Measurements from ENCODE around the gene VPS13D.

The VPS13D gene

DNA sequence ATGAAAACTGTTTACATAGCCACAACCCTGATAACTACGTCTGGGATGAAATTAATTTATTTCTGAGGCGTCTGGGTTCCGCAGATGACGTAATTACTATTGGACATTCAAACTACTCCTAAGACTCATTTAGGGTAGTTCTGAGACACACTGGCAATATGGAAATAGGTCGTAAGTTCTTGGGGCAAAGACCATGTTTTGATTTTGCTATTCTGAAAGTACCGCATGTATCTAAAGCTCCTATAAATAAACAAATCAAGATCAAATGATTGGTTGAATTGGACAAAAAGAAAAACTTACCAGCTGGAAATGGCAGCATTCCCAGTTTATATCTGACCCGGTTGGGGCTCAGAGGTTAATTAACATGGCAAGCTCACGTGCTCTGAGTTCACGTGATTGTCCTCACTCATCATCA is 313.9 kb downstream of the VPS13D start:
- ATAC-seq, result no peak

GRCh38 chr1:12544357-12544756 is 314.5 kb downstream of the VPS13D start:
- ATAC-seq, result no peak

GRCh38 chr1:12544992-12545391 is 315.2 kb downstream of the VPS13D start:
- no peak for ATAC-seq

DNA sequence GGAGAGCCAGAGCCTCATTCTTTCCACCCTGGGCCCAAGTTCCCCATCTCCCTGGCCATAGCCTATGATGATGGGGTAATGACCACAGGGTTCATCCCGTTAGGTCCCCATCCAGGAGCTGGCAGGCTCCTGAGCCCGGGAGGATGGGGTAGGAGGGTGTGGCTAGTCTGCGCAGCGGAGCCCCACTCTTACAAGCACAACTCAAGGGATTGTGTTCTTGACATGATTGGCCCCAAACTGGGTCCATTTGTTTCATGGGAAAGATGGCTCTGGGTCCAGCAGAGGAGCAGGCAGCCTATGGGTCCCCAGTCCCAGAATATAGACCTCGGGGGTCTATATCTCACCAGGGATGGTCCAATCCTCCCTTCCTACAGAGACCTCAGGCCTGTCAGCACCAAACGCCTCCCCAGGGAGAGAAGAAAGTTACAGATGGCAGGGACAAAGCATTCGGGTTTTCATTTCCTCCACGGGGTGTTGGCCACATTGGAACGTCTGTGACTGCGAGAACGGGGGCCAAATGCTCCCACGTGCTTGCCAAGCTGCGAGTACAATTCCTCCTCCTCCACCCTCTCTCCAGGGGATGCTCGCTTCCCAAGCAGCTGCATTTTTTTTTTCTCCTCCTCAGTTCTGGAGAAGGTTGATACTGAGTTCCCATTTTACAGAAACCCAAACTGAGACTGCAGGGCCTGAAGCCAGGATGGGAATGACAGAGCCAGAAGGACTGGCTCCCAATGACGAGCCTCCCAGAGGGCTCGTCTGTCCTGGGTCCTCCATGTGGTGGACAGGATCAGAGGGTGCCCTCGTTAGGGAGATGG is 317.1 kb downstream of the VPS13D start:
- ATAC-seq, result no peak

DNA sequence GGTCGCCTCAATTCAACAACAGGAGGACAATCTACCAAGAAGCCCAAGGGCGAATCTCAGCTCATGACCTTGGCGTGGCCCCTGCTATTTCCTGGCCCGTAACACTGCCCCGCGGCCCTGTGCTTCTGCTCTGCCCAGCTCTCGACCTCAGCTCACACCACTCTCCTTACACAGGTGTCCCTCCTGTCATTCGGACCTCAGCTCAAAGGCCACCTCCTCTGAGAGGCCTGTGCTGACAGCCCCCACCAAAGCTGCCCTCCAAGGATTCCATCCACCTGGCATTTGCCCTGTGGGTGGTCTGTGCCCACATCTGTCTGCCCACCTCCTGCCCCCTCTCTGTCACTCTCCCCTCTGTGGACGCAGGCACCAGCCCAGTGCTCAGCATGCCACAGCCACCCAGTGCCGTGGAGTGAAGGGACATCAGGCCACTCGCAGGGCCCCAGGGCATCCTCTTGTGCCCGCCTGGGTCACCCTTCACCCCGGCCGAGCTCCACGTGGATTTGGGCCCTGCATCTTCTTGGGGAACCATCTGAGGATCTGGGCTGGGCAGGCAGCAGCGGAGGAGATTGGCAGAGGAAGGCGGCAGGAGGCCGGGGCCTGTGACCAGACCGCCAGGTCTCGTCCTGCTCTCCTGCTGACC is 317.9 kb downstream of the VPS13D start:
- ATAC-seq, result no peak

DNA sequence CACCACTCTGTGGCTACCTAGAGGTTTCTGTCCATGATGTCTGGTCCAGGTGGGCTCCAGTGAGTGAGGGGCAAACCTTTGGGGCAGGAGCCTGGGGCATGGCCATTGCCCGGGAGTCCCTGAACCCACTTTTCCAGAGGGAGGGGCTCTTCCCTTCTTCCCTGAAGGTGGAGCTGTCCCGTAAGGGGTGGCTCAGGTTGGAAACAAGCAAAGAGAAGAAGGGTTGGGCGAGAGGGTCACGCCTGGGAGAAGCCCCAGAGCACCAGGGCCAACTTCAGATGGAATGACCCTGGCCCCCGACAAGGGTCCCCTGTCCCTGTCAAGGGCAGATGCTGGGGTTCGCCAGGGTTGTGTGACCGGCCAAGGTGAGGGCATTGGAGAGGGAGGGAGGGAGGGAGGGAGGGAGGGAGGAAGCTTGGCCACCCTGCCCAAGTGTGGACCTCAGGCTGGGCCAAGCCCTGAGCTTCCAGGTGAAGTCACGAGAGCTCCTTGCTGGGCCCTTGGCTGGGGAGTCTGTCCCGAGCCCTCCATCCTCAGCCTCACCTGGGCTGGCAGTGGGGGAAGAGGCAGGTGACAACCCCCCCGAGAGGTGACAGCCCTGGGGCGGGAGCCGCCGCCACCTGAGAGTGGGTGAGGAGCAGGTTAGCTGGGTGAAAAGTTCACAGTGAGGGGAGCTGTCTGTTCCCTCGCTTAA is 318.6 kb downstream of the VPS13D start:
- no peak for ATAC-seq

GRCh38 chr1:12548973-12549459 is 319.2 kb downstream of the VPS13D start:
- ATAC-seq, result no peak

DNA sequence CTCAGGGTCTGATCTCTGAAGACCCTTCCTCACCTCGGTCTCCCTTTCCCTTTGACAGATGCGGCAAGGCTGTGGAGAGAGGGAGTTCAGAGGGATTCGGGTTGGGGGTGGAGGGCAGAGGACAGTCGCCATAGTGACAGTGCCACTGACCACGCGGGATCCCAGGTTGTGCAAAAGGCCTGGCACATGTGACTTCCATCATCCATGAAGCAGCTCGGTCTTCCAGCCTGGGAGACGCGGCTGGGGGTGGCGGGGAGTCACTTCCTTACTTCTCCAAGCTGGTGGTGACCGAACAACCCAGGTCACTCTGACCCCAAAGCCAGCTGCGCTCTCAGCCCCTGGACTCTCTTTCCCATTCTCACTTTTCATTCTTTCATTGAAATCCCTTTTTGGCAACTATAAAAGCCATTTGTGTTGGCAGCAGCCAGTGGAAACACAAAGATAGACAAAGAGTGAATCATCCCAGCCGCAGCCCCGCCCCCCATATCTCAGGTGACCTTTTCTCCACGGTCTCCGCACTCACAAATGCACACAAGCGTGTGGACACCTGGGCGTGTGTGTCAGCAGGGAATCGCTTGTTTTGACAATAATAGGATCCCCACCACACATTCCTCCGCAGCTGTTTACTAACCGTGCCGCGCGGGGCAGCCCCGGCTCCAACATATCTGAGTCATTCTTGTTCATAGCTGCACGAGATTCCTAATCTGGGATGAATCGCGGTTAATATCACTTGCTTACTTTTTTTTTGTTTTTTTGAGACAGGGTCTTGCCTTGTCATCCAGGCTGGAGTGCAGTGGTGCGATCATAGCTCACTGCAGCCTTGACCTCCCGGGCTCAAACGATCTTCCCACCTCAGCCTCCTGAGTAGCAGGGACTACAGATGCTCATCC is 319.9 kb downstream of the VPS13D start:
- peak in 1 of 2 donors; percentile 58 for ATAC-seq

GRCh38 chr1:12551584-12551983 is 321.8 kb downstream of the VPS13D start:
- no peak for ATAC-seq

DNA sequence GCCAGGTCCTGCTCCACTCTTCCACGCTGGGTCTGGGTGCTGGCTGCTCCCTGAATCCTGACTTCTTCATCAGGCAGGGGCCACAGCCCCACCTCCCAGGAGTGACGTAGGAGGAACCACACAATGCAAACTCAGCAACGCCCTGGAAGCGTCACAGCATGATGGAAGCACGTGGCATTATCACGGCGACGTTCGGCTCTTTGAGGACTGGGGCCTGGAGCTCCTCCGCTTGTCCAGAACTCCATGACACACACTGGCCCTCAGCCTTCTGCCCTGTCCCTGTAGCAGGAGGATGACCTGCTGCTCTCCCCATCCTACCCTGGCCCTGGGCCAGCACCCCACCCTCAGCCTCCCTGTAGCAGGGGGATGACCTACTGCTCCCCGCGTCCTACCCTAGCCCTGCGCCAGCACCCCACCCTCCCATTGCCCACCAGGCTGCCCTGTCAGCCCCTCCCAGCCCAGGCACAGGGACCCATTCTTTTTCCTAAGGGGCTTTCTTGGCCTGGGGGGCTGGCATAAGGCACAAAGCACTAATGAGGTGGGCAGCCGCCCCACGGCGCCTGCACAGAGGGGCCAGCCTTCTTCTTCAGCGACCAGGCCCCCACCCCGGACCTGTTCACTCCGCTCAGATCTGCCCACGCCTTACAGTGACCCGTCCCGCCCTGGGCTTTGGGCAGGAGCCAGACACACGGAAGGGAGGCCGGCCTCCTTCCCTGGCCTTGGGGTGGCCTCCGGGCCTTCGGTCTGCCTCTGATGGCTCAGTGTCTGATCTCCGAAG is 322.5 kb downstream of the VPS13D start:
- no peak for ATAC-seq

GRCh38 chr1:12552951-12553921 is 323.4 kb downstream of the VPS13D start:
- ATAC-seq, result no peak

GRCh38 chr1:12553963-12554362 is 324.1 kb downstream of the VPS13D start:
- no peak for ATAC-seq

DNA sequence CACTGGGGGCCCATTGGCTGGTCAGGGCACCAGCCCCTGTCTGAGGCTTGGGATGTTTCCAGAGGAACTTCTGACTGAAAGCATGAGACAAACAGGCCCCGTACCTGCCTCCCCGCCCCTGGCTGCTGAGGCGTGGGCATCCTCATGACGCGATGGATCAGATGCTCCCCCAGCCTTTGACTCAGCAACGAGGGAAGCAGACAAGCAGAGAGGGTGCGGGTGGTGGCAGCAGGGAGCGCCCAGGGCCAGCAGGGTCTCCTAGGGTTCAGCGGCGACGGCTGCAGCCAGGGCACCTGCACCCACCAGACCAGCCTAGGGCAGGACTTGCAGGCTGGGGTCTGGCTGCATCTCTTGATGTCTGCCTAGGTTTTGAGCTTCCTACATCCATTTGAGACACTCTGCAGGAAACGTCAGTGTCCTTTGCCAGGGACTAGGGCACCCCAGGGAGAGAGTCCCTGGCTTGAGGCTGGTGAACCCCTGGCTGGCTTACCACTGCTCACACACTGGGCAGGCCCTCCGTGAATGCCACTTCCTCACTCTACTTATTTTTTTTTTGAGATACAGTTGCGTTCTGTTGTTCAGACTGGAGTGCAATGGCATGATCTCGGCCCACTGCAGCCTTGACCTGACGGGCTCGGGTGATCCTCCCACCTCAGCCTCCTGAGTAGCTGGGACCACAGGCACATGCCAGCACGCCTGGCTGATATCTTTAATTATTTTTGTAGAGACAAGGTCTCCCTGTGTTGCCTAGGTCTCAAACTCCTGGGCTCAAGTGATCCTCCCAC is 324.9 kb downstream of the VPS13D start:
- no peak for ATAC-seq

DNA sequence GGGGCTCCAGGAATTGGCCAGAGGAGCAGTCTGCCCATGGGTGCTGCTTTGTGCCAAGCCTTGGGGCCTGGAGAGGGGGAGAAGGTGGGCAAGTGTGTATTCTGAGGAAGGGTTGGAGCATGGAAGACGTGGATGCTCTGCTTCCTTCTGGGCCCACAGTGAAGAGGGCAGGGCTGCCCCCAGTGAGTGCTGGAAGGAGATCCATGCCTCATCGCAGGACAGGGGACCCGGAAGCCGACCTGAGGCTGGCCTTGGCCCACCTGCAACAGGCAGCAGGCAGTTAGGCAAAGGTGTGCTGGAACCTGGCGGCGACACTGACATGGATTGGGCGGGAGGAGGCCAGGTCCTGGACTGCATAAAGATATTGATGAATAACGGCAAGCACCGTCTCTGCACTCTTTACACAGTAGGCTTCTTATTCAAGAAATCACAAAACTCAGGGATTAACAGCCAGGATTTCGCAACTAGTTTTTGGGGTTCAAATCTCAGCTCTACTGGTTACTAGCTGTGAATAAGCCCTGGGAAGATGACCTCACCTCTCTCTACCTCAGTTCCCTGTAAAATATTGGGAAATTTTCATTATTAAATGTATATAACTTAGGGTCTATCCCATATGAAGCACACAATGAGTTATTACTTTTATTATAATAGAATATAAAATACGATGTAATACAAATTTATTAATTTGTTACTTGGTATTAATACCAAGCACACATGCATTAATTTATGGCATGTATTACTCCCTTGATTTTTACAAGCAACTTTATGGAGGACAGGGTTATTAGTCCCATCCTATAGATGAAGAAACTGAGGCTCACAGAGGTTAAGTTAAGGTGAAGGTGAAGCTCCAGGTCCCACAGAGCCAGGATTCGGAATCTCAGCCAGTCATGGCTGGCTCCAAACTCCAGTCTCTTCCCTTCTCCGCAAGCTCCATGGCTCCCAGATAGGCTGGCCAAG is 325.9 kb downstream of the VPS13D start:
- ATAC-seq, result no peak

- no peak for ATAC-seq
Observed at GRCh38 chr1:12556368-12556930, 326.6 kb downstream of the VPS13D start.

GRCh38 chr1:12556957-12557935 is 327.4 kb downstream of the VPS13D start:
- ATAC-seq, result no peak

DNA sequence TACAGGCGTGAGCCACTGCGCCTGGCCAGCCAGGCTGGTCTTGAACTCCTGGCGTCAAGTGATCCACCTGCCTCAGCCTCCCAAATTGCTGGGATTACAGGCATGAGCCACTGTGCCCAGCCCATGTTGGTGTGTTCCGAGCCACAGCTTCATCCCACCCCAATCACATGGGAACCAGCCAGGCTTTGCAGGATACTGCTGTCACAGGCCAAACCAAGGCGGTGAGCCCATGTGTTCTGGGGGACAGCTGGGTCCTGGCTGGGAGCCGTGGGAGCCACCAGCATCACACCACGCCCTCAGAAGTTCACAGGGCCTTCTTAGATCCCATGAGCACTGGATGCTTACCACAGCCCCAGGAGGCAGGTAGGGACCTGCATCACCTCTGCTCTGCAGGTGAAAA is 331.3 kb downstream of the VPS13D start:
- no peak for ATAC-seq
